CD4-positive, alpha-beta T cell (primary cell): ENCODE data around the gene SDF2L1. TPM values are rescaled to one million over a fixed set of nuclear protein-coding genes. Genes with fewer than 3 reads are reported as not detected.

Source experiments
- ATAC-seq: fragments of 200-7000 bp; cut with Tn5 transposase; one replicate; pipeline ENCODE4 v1.10.0; 2022; ENCODE audit warnings: mild to moderate bottlenecking; ENCODE audit not compliant: poor library complexity
- CTCF ChIA-PET: fragments of 350-600 bp; sonication (Branson Sonifier 250); formaldehyde crosslinking; loops from one replicate; lab custom pipeline; 2021; ENCODE audit warnings: antibody characterized with exemption, inconsistent platforms; lab: Charles Lee
- POLR2A ChIA-PET: fragments of 350-600 bp; sonication (Branson Sonifier 250); formaldehyde crosslinking; loops from one replicate; lab custom pipeline; 2021; ENCODE audit warnings: antibody characterized with exemption, inconsistent platforms; lab: Charles Lee
- DNase-seq, 14 experiments: peaks; one replicate each; pipeline ENCODE4 v3.0.0-alpha.2; 2013 to 2020; ENCODE audit warnings: mixed read lengths in 2 of 14
- H3K27ac ChIP-seq, 2 donors: one replicate each; pipeline versions ENCODE4 v1.5.1 to v1.7.0; 2013; ENCODE audit warnings: low read length in 2 of 2, low read depth in 1 of 2, mild to moderate bottlenecking in 1 of 2
- H3K27me3 ChIP-seq, 2 experiments: 1 replicate in 1 of 2; 2 replicates in 1 of 2; pipeline versions ENCODE4 v1.6.1 to v1.7.0; 2013; ENCODE audit warnings: low read length in 2 of 2, control low read depth in 1 of 2, mild to moderate bottlenecking in 1 of 2, moderate library complexity in 1 of 2; ENCODE audit not compliant: insufficient read depth in 2 of 2, control insufficient read depth in 1 of 2
- H3K36me3 ChIP-seq: one replicate; pipeline ENCODE4 v1.6.1; 2013; ENCODE audit warnings: low read length, control low read depth; ENCODE audit not compliant: insufficient read depth
- H3K4me1 ChIP-seq: one replicate; pipeline ENCODE4 v1.6.1; 2013; ENCODE audit warnings: low read length, control low read depth; ENCODE audit not compliant: insufficient read depth
- H3K4me3 ChIP-seq: one replicate; pipeline ENCODE4 v1.5.1; 2013; ENCODE audit warnings: mild to moderate bottlenecking, low read length, moderate library complexity
- H3K9me3 ChIP-seq, 2 experiments: 1 replicate in 1 of 2; 2 replicates in 1 of 2; pipeline versions ENCODE4 v1.6.1 to v1.7.0; 2013; ENCODE audit warnings: low read length in 2 of 2, mild to moderate bottlenecking in 2 of 2, control low read depth in 1 of 2, moderate library complexity in 1 of 2; ENCODE audit not compliant: control insufficient read depth in 1 of 2, insufficient read depth in 1 of 2
- H3K27ac Mint-ChIP-seq: one replicate; pipeline ENCODE4 v1.8.0; 2020; ENCODE audit warnings: mixed read lengths
- H3K27me3 Mint-ChIP-seq: one replicate; pipeline ENCODE4 v1.8.0; 2021; ENCODE audit warnings: mixed read lengths
- H3K36me3 Mint-ChIP-seq: one replicate; pipeline ENCODE4 v1.8.0; 2021; ENCODE audit warnings: low read depth, mixed read lengths
- H3K4me1 Mint-ChIP-seq: one replicate; pipeline ENCODE4 v1.8.0; 2021; ENCODE audit warnings: low read depth, mixed read lengths
- H3K4me3 Mint-ChIP-seq: one replicate; pipeline ENCODE4 v1.8.0; 2020; ENCODE audit warnings: mild to moderate bottlenecking, mixed read lengths
- H3K9me3 Mint-ChIP-seq: one replicate; pipeline ENCODE4 v1.8.0; 2020; ENCODE audit warnings: mixed read lengths
- intact Hi-C, 2 experiments: fragments of 100-400 bp; cut with DNase I in 1 of 2; cut with micrococcal nuclease in 1 of 2; formaldehyde crosslinking; loops; one replicate each; pipeline versions ENCODE4 v1.15.1 to v1.9.0; 2023 to 2025; cut with DNase I, micrococcal nuclease
- total RNA-seq, 174 experiments: library from RNA in 2 of 174; stranded (reverse) in 2 of 174; gene quantifications; one replicate each; pipeline ENCODE4 v1.2.3 and lab custom pipeline; 2021 to 2026
- TF ChIP-seq, protein P1 (sequence below): fragments of 200-600 bp; IDR thresholded peaks from one replicate; pipeline ENCODE4 v1.8.0; 2022; ENCODE audit warnings: antibody characterized with exemption, mild to moderate bottlenecking

SDF2L1 gene
- total RNA-seq, 2 experiments from 2014 or later = 20.0 to 21.2 TPM

DNA sequence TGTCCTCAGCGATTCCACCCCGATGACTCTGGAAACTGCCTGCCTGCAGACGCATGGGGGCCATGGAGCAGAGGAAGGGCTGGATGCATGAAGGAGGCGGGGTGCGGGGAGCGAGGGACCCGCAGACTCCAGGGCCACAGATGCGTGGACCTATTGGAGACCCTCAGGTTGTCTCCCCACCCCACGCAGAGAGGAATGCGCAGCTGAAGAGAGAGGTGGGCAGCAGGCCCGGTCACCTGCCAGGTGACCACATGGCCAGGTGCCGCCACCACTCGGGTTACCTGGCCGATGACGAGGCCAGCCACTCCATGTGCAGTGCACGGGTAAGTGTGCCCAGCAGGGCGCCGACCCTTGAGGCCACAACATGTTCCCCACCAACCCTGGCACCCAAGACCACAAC is 9.2 kb upstream of the SDF2L1 start:
- ATAC-seq = no peak
- H3K36me3 ChIP-seq = peaks cover 7% of the 10 kb centered on the region
- H3K4me3 ChIP-seq = no peak overlapping the region
- peaks cover 29% of the 10 kb centered on the region for H3K4me1 ChIP-seq
- peaks cover 15% of the 10 kb centered on the region for H3K36me3 Mint-ChIP-seq
- CTCF ChIA-PET = interaction anchor here (1.1 to 5.1 kb wide), 2 partner anchors 10 to 14 kb away, joined by 12 to 40 read pairs; partner anchors contain the start of gene SDF2L1
- H3K27ac Mint-ChIP-seq = no peak overlapping the region
- no peaks in the 10 kb centered on the region for H3K9me3 Mint-ChIP-seq
- H3K4me3 Mint-ChIP-seq = no peak overlapping the region
- intact Hi-C loops = no loop called here
- no peaks in the 10 kb centered on the region for H3K27me3 Mint-ChIP-seq
- TF ChIP-seq, protein P1, sequence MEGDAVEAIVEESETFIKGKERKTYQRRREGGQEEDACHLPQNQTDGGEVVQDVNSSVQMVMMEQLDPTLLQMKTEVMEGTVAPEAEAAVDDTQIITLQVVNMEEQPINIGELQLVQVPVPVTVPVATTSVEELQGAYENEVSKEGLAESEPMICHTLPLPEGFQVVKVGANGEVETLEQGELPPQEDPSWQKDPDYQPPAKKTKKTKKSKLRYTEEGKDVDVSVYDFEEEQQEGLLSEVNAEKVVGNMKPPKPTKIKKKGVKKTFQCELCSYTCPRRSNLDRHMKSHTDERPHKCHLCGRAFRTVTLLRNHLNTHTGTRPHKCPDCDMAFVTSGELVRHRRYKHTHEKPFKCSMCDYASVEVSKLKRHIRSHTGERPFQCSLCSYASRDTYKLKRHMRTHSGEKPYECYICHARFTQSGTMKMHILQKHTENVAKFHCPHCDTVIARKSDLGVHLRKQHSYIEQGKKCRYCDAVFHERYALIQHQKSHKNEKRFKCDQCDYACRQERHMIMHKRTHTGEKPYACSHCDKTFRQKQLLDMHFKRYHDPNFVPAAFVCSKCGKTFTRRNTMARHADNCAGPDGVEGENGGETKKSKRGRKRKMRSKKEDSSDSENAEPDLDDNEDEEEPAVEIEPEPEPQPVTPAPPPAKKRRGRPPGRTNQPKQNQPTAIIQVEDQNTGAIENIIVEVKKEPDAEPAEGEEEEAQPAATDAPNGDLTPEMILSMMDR = no peak
- POLR2A ChIA-PET = interaction anchor here (0.9 to 2.9 kb wide), 3 partner anchors 9 to 33 kb away, joined by 3 to 14 read pairs (median 14); partner anchors contain the start of genes PPIL2 and SDF2L1
- peaks cover 30% of the 10 kb centered on the region for H3K4me1 Mint-ChIP-seq
- no peaks in the 10 kb centered on the region for H3K27me3 ChIP-seq
- peaks cover 0 to 7% of the 10 kb centered on the region in 2 experiments for H3K9me3 ChIP-seq
- no peak for DNase-seq
- H3K27ac ChIP-seq = no peak overlapping the region

DNA sequence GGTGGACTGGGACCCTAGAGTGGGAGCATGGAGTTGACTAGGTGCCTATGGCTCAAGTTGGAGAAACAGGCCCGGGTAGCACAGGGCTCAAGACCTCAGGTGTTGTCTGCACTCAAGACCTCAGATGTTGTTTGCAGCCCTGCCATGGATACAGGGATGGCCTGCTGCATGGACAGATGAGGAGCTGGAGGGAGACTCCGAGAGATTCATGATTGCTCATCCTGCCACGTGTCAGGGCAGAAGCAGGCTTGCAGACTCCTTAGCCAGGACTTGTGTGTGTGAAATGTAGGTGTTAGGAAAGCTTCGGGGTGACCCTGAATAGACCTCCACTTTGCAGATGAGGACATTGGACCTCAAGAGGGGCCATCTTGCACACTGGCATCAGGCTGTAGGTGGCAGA is 8.6 kb upstream of the SDF2L1 start:
- TF ChIP-seq, protein P1 = no peak
- H3K9me3 Mint-ChIP-seq = no peaks in the 10 kb centered on the region
- Histone ChIP-seq H3K36me3 (peaks cover 1% of the 10 kb centered on the region), H3K4me3 (no peak overlapping the region), H3K9me3 (peaks cover 0 to 7% of the 10 kb centered on the region in 2 experiments), H3K27ac (no peak overlapping the region), H3K27me3 (no peaks in the 10 kb centered on the region), H3K4me1 (peaks cover 24% of the 10 kb centered on the region)
- peaks cover 10% of the 10 kb centered on the region for H3K36me3 Mint-ChIP-seq
- no peak overlapping the region for H3K27ac Mint-ChIP-seq
- no peak overlapping the region for H3K4me3 Mint-ChIP-seq
- H3K27me3 Mint-ChIP-seq = no peaks in the 10 kb centered on the region
- ATAC-seq = no peak
- intact Hi-C loops = no loop called here
- H3K4me1 Mint-ChIP-seq = peaks cover 25% of the 10 kb centered on the region
- no peak for DNase-seq
- POLR2A ChIA-PET = interaction anchor here (1.8 kb wide), 1 partner anchor 9 kb away, joined by 14 read pairs; the partner anchor contains the start of gene SDF2L1
- CTCF ChIA-PET = interaction anchor here (5.1 kb wide), 1 partner anchor 13 kb away, joined by 40 read pairs; no protein-coding TSS in a partner anchor

DNA sequence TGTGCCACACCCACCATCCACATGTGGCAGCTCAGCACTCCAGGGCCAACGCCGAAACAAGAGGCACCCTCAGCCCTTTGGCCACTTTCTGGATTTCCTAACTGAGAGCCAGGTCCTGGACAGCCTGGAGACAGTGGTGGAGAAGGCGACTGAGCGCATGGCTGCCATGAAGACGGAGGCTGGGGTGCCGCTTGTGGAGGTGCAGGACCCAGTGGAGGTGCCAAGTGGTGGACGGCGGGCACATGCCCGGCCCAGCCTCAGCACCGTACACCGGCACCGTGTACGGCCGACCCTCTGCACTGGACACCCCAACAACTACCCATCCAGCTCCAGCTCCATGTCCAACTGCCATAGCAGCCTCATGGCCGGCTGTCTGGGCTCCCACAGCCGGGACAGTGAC is 8.0 kb upstream of the SDF2L1 start:
- H3K27me3 Mint-ChIP-seq = no peaks in the 10 kb centered on the region

More for the DNA sequence above, 8.0 kb upstream of the SDF2L1 start:
- POLR2A ChIA-PET = no interaction called here
- intact Hi-C loops = no loop called here
- CTCF ChIA-PET = no interaction called here
- no peak for ATAC-seq
- DNase-seq = no peak
- no peaks in the 10 kb centered on the region for H3K27me3 ChIP-seq
- H3K4me3 ChIP-seq = no peak overlapping the region
- peaks cover 0 to 7% of the 10 kb centered on the region in 2 experiments for H3K9me3 ChIP-seq
- H3K4me1 ChIP-seq = peaks cover 18% of the 10 kb centered on the region
- Mint-ChIP-seq H3K9me3 (no peaks in the 10 kb centered on the region), H3K4me3 (no peak overlapping the region), H3K36me3 (peaks cover 9% of the 10 kb centered on the region), H3K4me1 (peaks cover 24% of the 10 kb centered on the region), H3K27ac (no peak overlapping the region)
- H3K27ac ChIP-seq = no peak overlapping the region
- TF ChIP-seq, protein P1 = no peak
- H3K36me3 ChIP-seq = no peaks in the 10 kb centered on the region
